ENCODE data around the gene PRR35. TPM values are rescaled to one million over a fixed set of nuclear protein-coding genes. Genes with fewer than 3 reads are reported as not detected.

PRR35 gene
- total RNA-seq, 8 experiments from 2014 or later, result 0.05 to 0.85 (median 0.24) TPM; not detected in 3

GRCh38 chr16:544517-544916 is 15.7 kb upstream of the PRR35 start:
- no peak overlapping the region for H3K27ac ChIP-seq
- H3K4me3 ChIP-seq, result no peak overlapping the region
- peaks cover 4 to 7% of the 10 kb centered on the region in 2 donors for H3K4me1 ChIP-seq (replicated peaks in 1 of 2)

GRCh38 chr16:546909-547770 is 13.1 kb upstream of the PRR35 start:
- Histone ChIP-seq H3K4me3 (no peak overlapping the region), H3K27ac (peak overlapping the region in 1 of 2 donors; percentile 46), H3K4me1 (replicated peaks in 1 of 2) (peaks cover 4 to 7% of the 10 kb centered on the region in 2 donors)
- ATAC-seq (replicated peaks in 6 of 8), result peak in 7 of 8 experiments; percentile 80 to 88 (median 83)
- in situ Hi-C loops (cut with MboI; ENCODE audit: low pct_unique_long_range_greater_than_20kb in 2 of 9, low sequenced_read_pairs in 9 of 9, unreplicated experiment in 9 of 9), result no loop called here
- WGBS, 10 experiments, result 80 to 100% (median 80%) methylated on average over 1 to 2 of the region's 60 CpGs; no CpG with 5 or more reads in 7 of the 10 experiments

More at GRCh38 chr16:544517-544916, 15.7 kb upstream of the PRR35 start:
- in situ Hi-C loops (cut with MboI; ENCODE audit: low pct_unique_long_range_greater_than_20kb in 2 of 9, low sequenced_read_pairs in 9 of 9, unreplicated experiment in 9 of 9), result no loop called here
- no peak for ATAC-seq (replicated peaks in 6 of 8)
- WGBS, 10 experiments, result 73 to 90% (median 81%) methylated on average over 2 to 7 of the region's 46 CpGs; no CpG with 5 or more reads in 7 of the 10 experiments

GRCh38 chr16:548586-548985 is 11.6 kb upstream of the PRR35 start:
- WGBS, 10 experiments, result 80 to 92% methylated on average over 1 to 5 of the region's 21 CpGs; no CpG with 5 or more reads in 8 of the 10 experiments
- in situ Hi-C loops (cut with MboI; ENCODE audit: low pct_unique_long_range_greater_than_20kb in 2 of 9, low sequenced_read_pairs in 9 of 9, unreplicated experiment in 9 of 9), result no loop called here
- Histone ChIP-seq H3K4me3 (no peak overlapping the region), H3K4me1 (replicated peaks in 1 of 2) (peaks cover 3 to 7% of the 10 kb centered on the region in 2 donors), H3K27ac (no peak overlapping the region)
- no peak for ATAC-seq (replicated peaks in 6 of 8)

GRCh38 chr16:549544-550263 is 10.5 kb upstream of the PRR35 start:
- H3K27ac ChIP-seq, result no peak overlapping the region
- H3K4me3 ChIP-seq, result no peak overlapping the region
- ATAC-seq (replicated peaks in 6 of 8), result no peak
- in situ Hi-C loops (cut with MboI; ENCODE audit: low pct_unique_long_range_greater_than_20kb in 2 of 9, low sequenced_read_pairs in 9 of 9, unreplicated experiment in 9 of 9), result no loop called here
- WGBS, 10 experiments, result 92 to 100% (median 100%) methylated on average over 1 to 5 of the region's 54 CpGs; no CpG with 5 or more reads in 7 of the 10 experiments
- peaks cover 9 to 10% of the 10 kb centered on the region in 2 donors for H3K4me1 ChIP-seq (replicated peaks in 1 of 2)

- Histone ChIP-seq H3K27ac (no peak overlapping the region), H3K4me3 (no peak overlapping the region), H3K4me1 (replicated peaks in 1 of 2) (peaks cover 10 to 21% of the 10 kb centered on the region in 2 donors)
- WGBS, 10 experiments, result 100% methylated on average over 1 to 2 of the region's 28 CpGs; no CpG with 5 or more reads in 7 of the 10 experiments
- no peak for ATAC-seq (replicated peaks in 6 of 8)
- in situ Hi-C loops (cut with MboI; ENCODE audit: low pct_unique_long_range_greater_than_20kb in 2 of 9, low sequenced_read_pairs in 9 of 9, unreplicated experiment in 9 of 9), result no loop called here
Measured at GRCh38 chr16:551210-551609, 9.0 kb upstream of the PRR35 start.

- no peak for ATAC-seq (replicated peaks in 6 of 8)
- H3K4me3 ChIP-seq, result no peak overlapping the region
- in situ Hi-C loops (cut with MboI; ENCODE audit: low pct_unique_long_range_greater_than_20kb in 2 of 9, low sequenced_read_pairs in 9 of 9, unreplicated experiment in 9 of 9), result no loop called here
- peaks cover 7 to 21% of the 10 kb centered on the region in 2 donors for H3K4me1 ChIP-seq (replicated peaks in 1 of 2)
- H3K27ac ChIP-seq, result no peak overlapping the region
- WGBS, 10 experiments, result no CpG with 5 or more reads among the region's 35 CpGs
Measured at GRCh38 chr16:552171-552570, 8.0 kb upstream of the PRR35 start.

- no peak overlapping the region for H3K27ac ChIP-seq
- no peak overlapping the region for H3K4me3 ChIP-seq
- 94% methylated on average over 7 of the region's 33 CpGs; no CpG with 5 or more reads in 9 of the 10 experiments for WGBS, 10 experiments
- ATAC-seq (replicated peaks in 6 of 8), result no peak
- peaks cover 11 to 26% of the 10 kb centered on the region in 2 donors for H3K4me1 ChIP-seq (replicated peaks in 1 of 2)
- in situ Hi-C loops (cut with MboI; ENCODE audit: low pct_unique_long_range_greater_than_20kb in 2 of 9, low sequenced_read_pairs in 9 of 9, unreplicated experiment in 9 of 9), result no loop called here
Measured at GRCh38 chr16:553601-554296, 6.4 kb upstream of the PRR35 start.

GRCh38 chr16:554297-554621 is 5.9 kb upstream of the PRR35 start:
- no peak for ATAC-seq (replicated peaks in 6 of 8)

GRCh38 chr16:554640-555365 is 5.4 kb upstream of the PRR35 start:
- Histone ChIP-seq H3K4me3 (no peak overlapping the region), H3K4me1 (replicated peaks in 1 of 2) (peaks cover 22 to 31% of the 10 kb centered on the region in 2 donors), H3K27ac (no peak overlapping the region)
- 17 to 74% (median 65%) methylated on average over 1 to 4 of the region's 54 CpGs; no CpG with 5 or more reads in 7 of the 10 experiments for WGBS, 10 experiments
- in situ Hi-C loops (cut with MboI; ENCODE audit: low pct_unique_long_range_greater_than_20kb in 2 of 9, low sequenced_read_pairs in 9 of 9, unreplicated experiment in 9 of 9), result no loop called here
- ATAC-seq (replicated peaks in 6 of 8), result peak in 5 of 8 experiments; percentile 19 to 77 (median 44)

More at GRCh38 chr16:554297-554621, 5.9 kb upstream of the PRR35 start:
- Histone ChIP-seq H3K4me1 (replicated peaks in 1 of 2) (peaks cover 16 to 29% of the 10 kb centered on the region in 2 donors), H3K4me3 (no peak overlapping the region), H3K27ac (no peak overlapping the region)
- 33 to 42% methylated on average over 2 to 3 of the region's 11 CpGs; no CpG with 5 or more reads in 8 of the 10 experiments for WGBS, 10 experiments
- in situ Hi-C loops (cut with MboI; ENCODE audit: low pct_unique_long_range_greater_than_20kb in 2 of 9, low sequenced_read_pairs in 9 of 9, unreplicated experiment in 9 of 9), result no loop called here

- in situ Hi-C loops (cut with MboI; ENCODE audit: low pct_unique_long_range_greater_than_20kb in 2 of 9, low sequenced_read_pairs in 9 of 9, unreplicated experiment in 9 of 9), result no loop called here
- ATAC-seq (replicated peaks in 6 of 8), result peak in 4 of 8 experiments; percentile 4 to 16 (median 10)
- H3K4me1 ChIP-seq (replicated peaks in 1 of 2), result peaks cover 26 to 31% of the 10 kb centered on the region in 2 donors
- no peak overlapping the region for H3K27ac ChIP-seq
- H3K4me3 ChIP-seq, result no peak overlapping the region
- 100% methylated on average over 1 of the region's 32 CpGs; no CpG with 5 or more reads in 9 of the 10 experiments for WGBS, 10 experiments
Measured at GRCh38 chr16:555528-556473, 4.4 kb upstream of the PRR35 start.

GRCh38 chr16:556474-557173 is 3.6 kb upstream of the PRR35 start:
- ATAC-seq (replicated peaks in 6 of 8), result no peak
- peaks cover 29 to 34% of the 10 kb centered on the region in 2 donors for H3K4me1 ChIP-seq (replicated peaks in 1 of 2)
- WGBS, 10 experiments, result 70% methylated on average over 2 of the region's 32 CpGs; no CpG with 5 or more reads in 9 of the 10 experiments
- no peak overlapping the region for H3K27ac ChIP-seq
- H3K4me3 ChIP-seq, result no peak overlapping the region
- in situ Hi-C loops (cut with MboI; ENCODE audit: low pct_unique_long_range_greater_than_20kb in 2 of 9, low sequenced_read_pairs in 9 of 9, unreplicated experiment in 9 of 9), result no loop called here

Measured in motor neuron (in vitro differentiated cells).